Neutrophil (primary cell): Measurements from ENCODE around the gene QDPR.

ENCODE experiments used
- H3K27ac ChIP-seq: fragments of 200-600 bp; sonication (generic); 2 replicates; pipeline ENCODE4 v1.5.1; 2016; ENCODE audit warnings: mild to moderate bottlenecking, moderate library complexity
- H3K27me3 ChIP-seq: fragments of 200-600 bp; sonication (generic); 2 replicates; pipeline ENCODE4 v1.6.0; 2016; ENCODE audit warnings: mild to moderate bottlenecking
- H3K36me3 ChIP-seq: fragments of 200-600 bp; sonication (generic); 2 replicates; pipeline ENCODE4 v1.5.1; 2017
- H3K4me1 ChIP-seq, 2 experiments: fragments of 200-600 bp in 1 of 2; sonication (generic) in 1 of 2; 1 replicate in 1 of 2; 2 replicates in 1 of 2; pipeline versions ENCODE4 v1.5.1 to v1.6.1; 2013 to 2016; ENCODE audit warnings: low read depth in 1 of 2, low read length in 1 of 2, mild to moderate bottlenecking in 1 of 2, moderate library complexity in 1 of 2; ENCODE audit not compliant: control insufficient read depth in 1 of 2, insufficient read depth in 1 of 2
- H3K4me3 ChIP-seq, 2 experiments: fragments of 200-600 bp in 1 of 2; sonication (generic) in 1 of 2; 1 replicate in 1 of 2; 2 replicates in 1 of 2; pipeline ENCODE4 v1.5.1; 2013 to 2016; ENCODE audit warnings: low read depth in 1 of 2, low read length in 1 of 2, mild to moderate bottlenecking in 1 of 2, moderate library complexity in 1 of 2
- H3K9me3 ChIP-seq: fragments of 200-600 bp; sonication (generic); 2 replicates; pipeline ENCODE4 v1.5.1; 2016
- TF ChIP-seq, protein P1 (sequence below): fragments of 200-600 bp; sonication (generic); IDR thresholded peaks from 2 replicates; pipeline ENCODE4 v1.5.1; 2016; ENCODE audit warnings: antibody characterized with exemption

QDPR gene

GRCh38 chr4:17523662-17524061 lies 11.8 kb upstream of the QDPR start:
- H3K27ac ChIP-seq, result no peak overlapping the region
- no peaks in the 10 kb centered on the region for H3K36me3 ChIP-seq
- no peaks in the 10 kb centered on the region for H3K4me1 ChIP-seq
- TF ChIP-seq, protein P1, sequence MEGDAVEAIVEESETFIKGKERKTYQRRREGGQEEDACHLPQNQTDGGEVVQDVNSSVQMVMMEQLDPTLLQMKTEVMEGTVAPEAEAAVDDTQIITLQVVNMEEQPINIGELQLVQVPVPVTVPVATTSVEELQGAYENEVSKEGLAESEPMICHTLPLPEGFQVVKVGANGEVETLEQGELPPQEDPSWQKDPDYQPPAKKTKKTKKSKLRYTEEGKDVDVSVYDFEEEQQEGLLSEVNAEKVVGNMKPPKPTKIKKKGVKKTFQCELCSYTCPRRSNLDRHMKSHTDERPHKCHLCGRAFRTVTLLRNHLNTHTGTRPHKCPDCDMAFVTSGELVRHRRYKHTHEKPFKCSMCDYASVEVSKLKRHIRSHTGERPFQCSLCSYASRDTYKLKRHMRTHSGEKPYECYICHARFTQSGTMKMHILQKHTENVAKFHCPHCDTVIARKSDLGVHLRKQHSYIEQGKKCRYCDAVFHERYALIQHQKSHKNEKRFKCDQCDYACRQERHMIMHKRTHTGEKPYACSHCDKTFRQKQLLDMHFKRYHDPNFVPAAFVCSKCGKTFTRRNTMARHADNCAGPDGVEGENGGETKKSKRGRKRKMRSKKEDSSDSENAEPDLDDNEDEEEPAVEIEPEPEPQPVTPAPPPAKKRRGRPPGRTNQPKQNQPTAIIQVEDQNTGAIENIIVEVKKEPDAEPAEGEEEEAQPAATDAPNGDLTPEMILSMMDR, result no peak
- H3K4me3 ChIP-seq, result no peak overlapping the region
- H3K27me3 ChIP-seq, result peaks cover 12% of the 10 kb centered on the region
- H3K9me3 ChIP-seq, result no peaks in the 10 kb centered on the region

- H3K4me1 ChIP-seq, result no peaks in the 10 kb centered on the region
- TF ChIP-seq, protein P1, result no peak
- H3K27ac ChIP-seq, result no peak overlapping the region
- no peaks in the 10 kb centered on the region for H3K9me3 ChIP-seq
- peaks cover 16% of the 10 kb centered on the region for H3K27me3 ChIP-seq
- no peak overlapping the region for H3K4me3 ChIP-seq
- H3K36me3 ChIP-seq, result no peaks in the 10 kb centered on the region
These were observed 9.7 kb upstream of the QDPR start for GRCh38 chr4:17521595-17521994.

DNA sequence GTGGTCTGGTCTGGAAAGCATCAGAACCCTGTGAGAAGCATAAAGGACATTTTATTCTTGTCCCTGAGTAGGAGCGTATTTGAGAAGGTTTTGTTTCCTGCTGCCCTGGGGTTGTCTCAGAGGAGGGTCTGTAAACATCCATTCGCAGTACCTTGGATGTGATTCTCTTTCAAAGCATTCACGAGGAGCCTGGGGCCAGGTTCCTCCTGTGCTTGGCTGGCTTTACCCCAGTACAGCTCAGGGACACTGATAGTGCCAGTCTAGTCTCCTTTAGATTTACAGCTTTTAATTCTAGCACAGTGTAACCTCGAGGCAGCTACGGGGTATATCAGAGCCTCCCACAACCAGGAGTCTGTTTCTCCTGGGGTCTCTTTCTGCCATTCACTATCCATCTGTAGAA lies 5.8 kb upstream of the QDPR start:
- Histone ChIP-seq H3K27me3 (peaks cover 10% of the 10 kb centered on the region), H3K9me3 (no peaks in the 10 kb centered on the region), H3K36me3 (no peaks in the 10 kb centered on the region), H3K27ac (no peak overlapping the region), H3K4me3 (no peak overlapping the region), H3K4me1 (peaks cover 0 to 7% of the 10 kb centered on the region in 2 experiments)
- TF ChIP-seq, protein P1, result no peak

DNA sequence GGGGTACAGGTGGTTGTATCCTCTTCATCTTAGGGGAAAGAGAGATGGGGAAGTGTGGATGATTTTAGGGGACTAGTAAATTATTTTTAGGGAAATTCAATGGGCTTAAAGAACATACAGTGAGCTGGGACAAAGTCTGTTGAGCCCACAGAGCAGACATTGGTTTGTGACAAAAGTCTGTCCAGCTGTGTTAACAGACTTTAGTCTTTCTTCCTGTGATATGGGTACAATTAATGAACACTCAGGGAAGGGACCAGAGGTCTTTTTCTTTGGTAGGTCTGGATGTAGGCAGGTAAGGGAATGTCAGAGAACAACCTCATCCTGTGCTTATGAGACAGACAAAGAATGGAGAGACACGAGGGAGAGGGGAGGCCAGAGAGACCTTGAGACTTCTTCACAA lies 5.1 kb upstream of the QDPR start:
- Histone ChIP-seq H3K9me3 (no peaks in the 10 kb centered on the region), H3K4me1 (peaks cover 4 to 12% of the 10 kb centered on the region in 2 experiments), H3K27me3 (peaks cover 17% of the 10 kb centered on the region), H3K4me3 (no peak overlapping the region), H3K27ac (no peak overlapping the region), H3K36me3 (no peaks in the 10 kb centered on the region)
- TF ChIP-seq, protein P1, result no peak

- Histone ChIP-seq H3K27me3 (peaks cover 17% of the 10 kb centered on the region), H3K4me3 (no peak overlapping the region), H3K27ac (no peak overlapping the region), H3K36me3 (no peaks in the 10 kb centered on the region), H3K9me3 (no peaks in the 10 kb centered on the region), H3K4me1 (peaks cover 11 to 24% of the 10 kb centered on the region in 2 experiments)
- TF ChIP-seq, protein P1, result no peak
These were observed 3.8 kb upstream of the QDPR start for GRCh38 chr4:17515445-17516407.
